ENCODE results near the gene OXT.
A peak's percentile ranks its signal among the peaks of the same experiment; 100 is the strongest.
"Not testable (repeated sequence)": the region's sequence is repeated elsewhere in the genome, so short reads cannot be mapped to it uniquely, and the experiment has no call there.

The OXT gene

GRCh38 chr20:3071610-3072529 is at the start of gene OXT:
Gene OXT (plus strand): TSS chr20:3071620. CDS start chr20:3071656, 36 bp downstream.
- peak; percentile 72 for DNase-seq
- ATAC-seq, result peak; percentile 75

- DNase-seq (no peak), ATAC-seq (no peak)
Measured at GRCh38 chr20:3021777-3022176, 49.6 kb upstream of the OXT start.

GRCh38 chr20:3022559-3023490 is 48.6 kb upstream of the OXT start:
- not testable (repeated sequence) for ATAC-seq, DNase-seq

- no peak for DNase-seq
Measured at GRCh38 chr20:3027987-3028386, 43.4 kb upstream of the OXT start.

GRCh38 chr20:3031524-3032147 is 39.8 kb upstream of the OXT start:
- DNase-seq (no peak), ATAC-seq (no peak)

More at GRCh38 chr20:3027987-3028386, 43.4 kb upstream of the OXT start:
- no peak for ATAC-seq

- ATAC-seq (no peak), DNase-seq (no peak)
Measured at GRCh38 chr20:3032624-3033023, 38.8 kb upstream of the OXT start.

GRCh38 chr20:3037654-3038053 is 33.8 kb upstream of the OXT start:
- DNase-seq, result no peak
- ATAC-seq, result no peak

GRCh38 chr20:3038454-3038853 is 33.0 kb upstream of the OXT start:
- ATAC-seq (no peak), DNase-seq (no peak)

GRCh38 chr20:3039426-3039825 is 32.0 kb upstream of the OXT start:
- ATAC-seq, result no peak
- no peak for DNase-seq

GRCh38 chr20:3040086-3040485 is 31.3 kb upstream of the OXT start:
- ATAC-seq (no peak), DNase-seq (no peak)

GRCh38 chr20:3041854-3042409 is 29.5 kb upstream of the OXT start:
- ATAC-seq (no peak), DNase-seq (no peak)

- no peak for ATAC-seq
- DNase-seq, result no peak
Measured at GRCh38 chr20:3042625-3043024, 28.8 kb upstream of the OXT start.

- ATAC-seq (no peak), DNase-seq (no peak)
Measured at GRCh38 chr20:3043322-3043721, 28.1 kb upstream of the OXT start, which contains the start of gene GNRH2. Gene GNRH2 (plus strand): TSS chr20:3043622. CDS start chr20:3044415, 793 bp downstream.

GRCh38 chr20:3044336-3044965 is 27.0 kb upstream of the OXT start:
- no peak for DNase-seq
- no peak for ATAC-seq

GRCh38 chr20:3045042-3045815 is 26.2 kb upstream of the OXT start:
- ATAC-seq (peak; percentile 29), DNase-seq (peak; percentile 68)

- DNase-seq (peak; percentile 88), ATAC-seq (peak; percentile 92)
Measured at GRCh38 chr20:3045816-3046676, 25.4 kb upstream of the OXT start, which contains the start of gene MRPS26. Gene MRPS26 (plus strand): TSS chr20:3046052. CDS start chr20:3046069, 17 bp downstream.

- ATAC-seq, result no peak
Measured at GRCh38 chr20:3046677-3047462, 24.6 kb upstream of the OXT start.

More at GRCh38 chr20:3046677-3047462, 24.6 kb upstream of the OXT start:
- peak; percentile 24 for DNase-seq

Data from stimulated activated naive CD8-positive, alpha-beta T cell treated with anti-CD3 and anti-CD28 coated beads, Interleukin-15, Interleukin-2, amounts not matched to agents 100 U/mL and 50 U/mL, for 24 hours (primary cell).